DND-41 (cell line): ENCODE measurements around the gene IMMP1L.

Experiments
- EZH2 ChIP-seq: IDR thresholded peaks from 3 replicates; pipeline ENCODE4 v1.6.1; 2012; ENCODE audit warnings: borderline replicate concordance, low read depth, mild to moderate bottlenecking, moderate library complexity, low read length, inconsistent platforms; ENCODE audit not compliant: severe bottlenecking
- TF ChIP-seq, protein P1 (sequence below): IDR thresholded peaks from 2 replicates; pipeline ENCODE4 v1.5.1; 2012; ENCODE audit warnings: borderline replicate concordance, low read length, moderate library complexity, mild to moderate bottlenecking; ENCODE audit not compliant: poor library complexity, severe bottlenecking; ENCODE audit errors: extremely low read depth

DNA sequence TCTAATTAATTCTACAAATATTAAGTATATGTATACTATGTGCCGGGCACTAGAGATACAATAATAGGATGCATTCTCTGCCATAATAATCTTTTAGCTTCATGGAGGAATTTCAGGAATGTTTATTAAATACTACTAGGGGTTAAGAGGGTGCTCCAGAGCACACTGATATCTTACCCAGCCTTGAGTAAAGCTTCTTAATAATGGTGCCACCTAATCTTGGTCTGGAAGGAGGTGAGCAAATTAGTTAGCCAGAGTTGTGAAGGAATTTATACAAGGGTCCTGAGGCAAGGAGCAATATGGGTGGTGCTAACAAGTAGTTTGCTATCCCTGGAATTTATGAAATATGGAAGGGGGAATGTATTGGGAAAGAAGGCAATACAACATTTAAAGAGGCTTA, 21.9 kb upstream of the IMMP1L start:
- TF ChIP-seq, protein P1, sequence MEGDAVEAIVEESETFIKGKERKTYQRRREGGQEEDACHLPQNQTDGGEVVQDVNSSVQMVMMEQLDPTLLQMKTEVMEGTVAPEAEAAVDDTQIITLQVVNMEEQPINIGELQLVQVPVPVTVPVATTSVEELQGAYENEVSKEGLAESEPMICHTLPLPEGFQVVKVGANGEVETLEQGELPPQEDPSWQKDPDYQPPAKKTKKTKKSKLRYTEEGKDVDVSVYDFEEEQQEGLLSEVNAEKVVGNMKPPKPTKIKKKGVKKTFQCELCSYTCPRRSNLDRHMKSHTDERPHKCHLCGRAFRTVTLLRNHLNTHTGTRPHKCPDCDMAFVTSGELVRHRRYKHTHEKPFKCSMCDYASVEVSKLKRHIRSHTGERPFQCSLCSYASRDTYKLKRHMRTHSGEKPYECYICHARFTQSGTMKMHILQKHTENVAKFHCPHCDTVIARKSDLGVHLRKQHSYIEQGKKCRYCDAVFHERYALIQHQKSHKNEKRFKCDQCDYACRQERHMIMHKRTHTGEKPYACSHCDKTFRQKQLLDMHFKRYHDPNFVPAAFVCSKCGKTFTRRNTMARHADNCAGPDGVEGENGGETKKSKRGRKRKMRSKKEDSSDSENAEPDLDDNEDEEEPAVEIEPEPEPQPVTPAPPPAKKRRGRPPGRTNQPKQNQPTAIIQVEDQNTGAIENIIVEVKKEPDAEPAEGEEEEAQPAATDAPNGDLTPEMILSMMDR, result no peak
- TF ChIP-seq EZH2, result no peak
